Left lung (tissue), 10 donors: Measurements from ENCODE around the gene MFAP1. TPM values are rescaled to one million over a fixed set of nuclear protein-coding genes. Genes with fewer than 3 reads are reported as not detected.
"Not testable (repeated sequence)": the region's sequence is repeated elsewhere in the genome, so short reads cannot be mapped to it uniquely, and the experiment has no call there.

ENCODE experiments used
- ATAC-seq: fragments of 200-7000 bp; cut with Tn5 transposase; one replicate; pipeline ENCODE4 v1.9.1; 2020; ENCODE audit warnings: moderate library complexity
- DNase-seq, 4 donors: peaks; one replicate each; pipeline ENCODE4 v3.0.0-alpha.2; 2013 to 2020
- H3K27ac ChIP-seq, 2 donors: fragments of 200-600 bp; sonication (generic) in 1 of 2; one replicate each; pipeline versions ENCODE4 v1.5.0 to v1.8.0; 2020 to 2021
- H3K27me3 ChIP-seq, 2 donors: fragments of 200-600 bp; sonication (generic) in 1 of 2; one replicate each; pipeline versions ENCODE4 v1.5.0 to v1.8.0; 2020 to 2021
- H3K36me3 ChIP-seq, 2 donors: fragments of 200-600 bp; sonication (generic) in 1 of 2; one replicate each; pipeline versions ENCODE4 v1.5.0 to v1.8.0; 2020 to 2021
- H3K4me1 ChIP-seq, 2 donors: fragments of 200-600 bp; one replicate each; pipeline ENCODE4 v1.8.0; 2021
- H3K4me3 ChIP-seq, 2 donors: fragments of 200-600 bp; sonication (generic) in 1 of 2; one replicate each; pipeline versions ENCODE4 v1.5.0 to v1.8.0; 2020 to 2021; ENCODE audit warnings: mild to moderate bottlenecking in 1 of 2
- H3K9me3 ChIP-seq, 2 donors: fragments of 200-600 bp; sonication (generic) in 1 of 2; one replicate each; pipeline versions ENCODE4 v1.5.0 to v1.8.0; 2020 to 2021
- CTCF ChIP-seq, 2 donors: fragments of 200-600 bp; sonication (generic) in 1 of 2; IDR thresholded peaks; one replicate each; pipeline versions ENCODE4 v1.5.0 to v1.8.0; 2021; ENCODE audit warnings: antibody characterized with exemption in 2 of 2
- intact Hi-C, 2 donors: fragments of 100-400 bp; cut with DNase I; formaldehyde crosslinking; loops; one replicate each; pipeline versions ENCODE4 v1.11.2 to v1.14.2; 2022
- polyA plus RNA-seq, 6 donors: library from polyadenylated mRNA; unstranded; fragments of 120-200 nt; gene quantifications; one replicate each; pipeline ENCODE4 v1.2.1, GENCODE V29; 2013; ENCODE audit not compliant: insufficient read length in 6 of 6
- total RNA-seq, 2 donors: library from RNA; stranded (reverse); fragmentation: NEBNext Ultra II Directional; extraction: Animal tissue kit (Norgen Biotek cat#: 25700); gene quantifications; one replicate each; pipeline ENCODE4 v1.2.1, GENCODE V29; 2021
- donor health status: DM: no; HTN: yes; CAD: no.
- donor health status: DM: no; HTN: no; CAD: no.

MFAP1 gene
- total and polyA plus RNA-seq, 8 donors: 21.9 to 58.6 (median 51.1) TPM

GRCh38 chr15:43852607-43853006 lies 28.1 kb upstream of the MFAP1 start:
- no peaks in the 10 kb centered on the region for H3K4me1 ChIP-seq
- ATAC-seq (no peak), DNase-seq (no peak)
- H3K4me3 ChIP-seq: no peak overlapping the region
- no peaks in the 10 kb centered on the region for H3K27me3 ChIP-seq
- no peaks in the 10 kb centered on the region for H3K9me3 ChIP-seq
- no peak for TF ChIP-seq CTCF (IDR thresholded peaks at IDR 0.05)
- intact Hi-C loops: no loop called here
- H3K36me3 ChIP-seq: peaks cover 0 to 54% of the 10 kb centered on the region in 2 donors
- H3K27ac ChIP-seq: no peak overlapping the region

DNA sequence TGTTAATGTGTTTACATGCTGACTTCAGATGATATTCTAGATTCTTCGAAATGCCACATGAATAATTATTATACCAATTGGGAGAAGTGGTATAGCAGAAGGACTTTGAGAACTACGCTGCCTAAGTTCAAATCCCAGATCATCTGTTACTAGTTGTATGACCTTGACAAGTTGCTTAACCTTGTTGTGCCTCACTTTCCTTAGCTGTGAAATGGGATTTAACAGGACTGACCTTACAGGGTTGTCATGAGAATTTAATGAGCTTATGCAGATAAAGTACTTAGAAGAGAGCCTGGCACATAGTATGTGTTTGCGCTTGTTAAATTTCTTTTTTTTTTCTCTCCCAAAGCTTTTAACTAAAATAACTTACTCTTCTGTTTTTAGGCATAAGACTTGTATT lies 26.8 kb upstream of the MFAP1 start:
- Histone ChIP-seq H3K27me3 (no peaks in the 10 kb centered on the region), H3K27ac (no peak overlapping the region), H3K4me3 (no peak overlapping the region), H3K9me3 (no peaks in the 10 kb centered on the region), H3K36me3 (peaks cover 0 to 59% of the 10 kb centered on the region in 2 donors), H3K4me1 (no peaks in the 10 kb centered on the region)
- intact Hi-C loops: no loop called here
- TF ChIP-seq CTCF (IDR thresholded peaks at IDR 0.05): no peak
- ATAC-seq (no peak), DNase-seq (no peak)

DNA sequence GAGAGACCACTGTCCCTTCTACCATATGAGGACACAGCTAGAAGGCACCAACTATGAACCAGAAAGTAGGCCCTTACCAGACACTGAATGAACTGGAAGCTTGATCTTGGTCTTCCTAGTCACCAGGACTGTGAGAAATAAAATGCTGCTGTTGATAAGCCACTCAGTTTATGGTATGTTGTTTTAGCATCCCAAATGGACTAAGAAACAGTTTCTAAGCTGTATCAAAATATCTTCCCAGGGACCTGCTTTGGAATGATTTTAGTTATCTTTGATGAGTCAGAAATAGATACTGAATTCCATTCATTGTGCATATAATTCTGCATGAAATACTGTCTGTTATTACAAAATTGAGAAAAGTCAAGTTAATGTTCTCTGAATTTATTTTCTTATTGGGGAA lies 20.9 kb upstream of the MFAP1 start:
- no peak overlapping the region for H3K4me3 ChIP-seq
- H3K27me3 ChIP-seq: no peaks in the 10 kb centered on the region
- no peak for TF ChIP-seq CTCF (IDR thresholded peaks at IDR 0.05)
- no peaks in the 10 kb centered on the region for H3K9me3 ChIP-seq
- ATAC-seq (no peak), DNase-seq (no peak)
- H3K36me3 ChIP-seq: peaks cover 0 to 60% of the 10 kb centered on the region in 2 donors
- no peak overlapping the region for H3K27ac ChIP-seq
- H3K4me1 ChIP-seq: no peaks in the 10 kb centered on the region
- intact Hi-C loops: no loop called here

DNA sequence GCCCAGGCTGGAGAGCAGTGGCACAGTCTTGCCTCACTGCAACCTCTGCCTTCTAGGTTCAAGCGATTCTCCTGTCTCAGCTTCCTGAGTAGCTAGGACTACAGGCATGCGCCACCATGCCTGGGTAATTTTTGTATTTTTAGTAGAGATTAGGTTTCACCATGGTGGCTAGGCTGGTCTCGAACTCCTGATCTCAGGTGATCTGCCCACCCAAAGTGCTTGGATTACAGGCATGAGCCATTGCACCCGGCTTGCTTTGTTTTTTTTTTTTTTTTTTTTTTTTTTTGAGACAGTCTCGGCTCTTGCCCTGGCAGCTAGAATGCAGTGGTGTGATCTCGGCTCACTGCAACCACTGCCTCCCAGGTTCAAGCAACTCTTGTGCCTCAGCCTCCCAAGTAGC lies 8.0 kb upstream of the MFAP1 start:
- H3K27ac ChIP-seq, DNase-seq, intact Hi-C loops, H3K4me3 ChIP-seq, H3K27me3 ChIP-seq, H3K9me3 ChIP-seq, ATAC-seq: not testable (repeated sequence)
- Histone ChIP-seq H3K36me3 (peaks cover 0 to 15% of the 10 kb centered on the region in 2 donors), H3K4me1 (peaks cover under 1 to 16% of the 10 kb centered on the region in 2 donors)

- DNase-seq, H3K9me3 ChIP-seq, H3K27me3 ChIP-seq, ATAC-seq, intact Hi-C loops, H3K4me3 ChIP-seq, H3K27ac ChIP-seq: not testable (repeated sequence)
- Histone ChIP-seq H3K4me1 (peaks cover 6 to 25% of the 10 kb centered on the region in 2 donors), H3K36me3 (peaks cover 0 to 11% of the 10 kb centered on the region in 2 donors)
These were observed 7.1 kb upstream of the MFAP1 start for GRCh38 chr15:43831519-43832052.

- H3K9me3 ChIP-seq, DNase-seq, H3K27ac ChIP-seq, ATAC-seq, H3K4me3 ChIP-seq, H3K36me3 ChIP-seq, H3K27me3 ChIP-seq, intact Hi-C loops: not testable (repeated sequence)
- H3K4me1 ChIP-seq: peaks cover 6 to 33% of the 10 kb centered on the region in 2 donors
These were observed 6.3 kb upstream of the MFAP1 start for GRCh38 chr15:43830691-43831275.

DNA sequence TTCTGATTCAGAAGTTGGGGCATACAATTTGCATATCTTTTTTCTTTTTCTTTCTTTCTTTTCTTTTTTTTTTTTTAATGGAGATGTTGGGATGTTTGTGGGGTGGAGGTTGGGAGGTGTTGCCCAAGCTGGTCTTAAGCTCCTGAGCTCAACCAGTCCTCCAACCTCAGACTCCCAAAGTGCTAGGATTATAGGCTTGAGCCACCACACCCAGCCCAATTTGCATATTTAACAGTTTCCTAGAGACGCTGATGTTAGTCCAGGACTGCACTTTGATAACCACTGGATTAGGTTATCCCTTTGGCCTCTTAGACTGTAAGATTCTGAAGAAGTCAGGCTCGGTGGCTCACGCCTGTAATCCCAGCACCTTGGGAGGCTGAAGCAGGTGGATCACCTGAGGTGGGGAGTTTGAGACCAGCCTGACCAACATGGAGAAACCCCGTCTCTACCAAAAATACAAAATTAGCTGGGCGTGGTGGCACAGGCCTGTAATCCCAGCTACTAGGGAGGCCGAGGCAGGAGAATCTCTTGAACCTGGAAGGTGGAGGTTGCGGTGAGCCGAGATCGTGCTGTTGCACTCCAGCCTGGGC lies 5.6 kb upstream of the MFAP1 start:
- H3K27me3 ChIP-seq, H3K36me3 ChIP-seq, H3K27ac ChIP-seq, H3K4me3 ChIP-seq, H3K9me3 ChIP-seq, ATAC-seq, DNase-seq, intact Hi-C loops: not testable (repeated sequence)
- peaks cover 8 to 36% of the 10 kb centered on the region in 2 donors for H3K4me1 ChIP-seq
